Aorta (tissue), 5 donors: Measurements from ENCODE around the gene CTXN1. TPM values are rescaled to one million over a fixed set of nuclear protein-coding genes. Genes with fewer than 3 reads are reported as not detected.

Source experiments
- ATAC-seq: fragments of 200-7000 bp; cut with Tn5 transposase; one replicate; pipeline ENCODE4 v1.9.1; 2022; ENCODE audit warnings: moderate library complexity; ENCODE audit not compliant: low FRiP score
- DNase-seq, 2 donors: peaks; one replicate each; pipeline ENCODE4 v3.0.0-alpha.2; 2020
- H3K27ac ChIP-seq, 2 donors: one replicate each; pipeline ENCODE4 v1.5.1; 2013; ENCODE audit warnings: low read length in 2 of 2, mild to moderate bottlenecking in 2 of 2, moderate library complexity in 2 of 2, control low read depth in 1 of 2, inconsistent platforms in 1 of 2, low read depth in 1 of 2
- H3K27me3 ChIP-seq, 2 donors: one replicate each; pipeline ENCODE4 v1.6.1; 2013; ENCODE audit warnings: control low read depth in 1 of 2, low read length in 1 of 2, mild to moderate bottlenecking in 1 of 2, moderate library complexity in 1 of 2; ENCODE audit not compliant: insufficient read depth in 2 of 2, control insufficient read depth in 1 of 2
- H3K36me3 ChIP-seq, 2 donors: one replicate each; pipeline ENCODE4 v1.6.1; 2013; ENCODE audit warnings: control low read depth in 1 of 2, low read length in 1 of 2, mild to moderate bottlenecking in 1 of 2; ENCODE audit not compliant: insufficient read depth in 2 of 2, control insufficient read depth in 1 of 2
- H3K4me1 ChIP-seq, 2 donors: one replicate each; pipeline ENCODE4 v1.6.1; 2013; ENCODE audit warnings: low read length in 2 of 2, control low read depth in 1 of 2, mild to moderate bottlenecking in 1 of 2, moderate library complexity in 1 of 2; ENCODE audit not compliant: insufficient read depth in 2 of 2, control insufficient read depth in 1 of 2
- H3K4me3 ChIP-seq, 2 donors: one replicate each; pipeline ENCODE4 v1.5.1; 2013; ENCODE audit warnings: low read length in 2 of 2, control low read depth in 1 of 2, mild to moderate bottlenecking in 1 of 2
- H3K9me3 ChIP-seq: one replicate; pipeline ENCODE4 v1.6.1; 2013; ENCODE audit warnings: mild to moderate bottlenecking, low read length; ENCODE audit not compliant: control insufficient read depth
- WGBS, 2 donors: extraction: QIAGEN DNeasy Blood & Tissue Kit; methylation state at CpG; one replicate each; pipeline ENCODE4 v1.1.7; 2013; 5-methylcytosine and 5-hydroxymethylcytosine counted together
- intact Hi-C, 2 donors: fragments of 100-400 bp; cut with DNase I; formaldehyde crosslinking; loops; one replicate each; pipeline versions ENCODE4 v1.14.2 to v1.15.0; 2022
- polyA plus RNA-seq, 2 donors: library from polyadenylated mRNA; stranded (reverse); fragments of 200-250 nt; gene quantifications; one replicate each; pipeline ENCODE4 v1.2.3, GENCODE V29; 2013
- total RNA-seq, 2 donors: library from RNA; stranded (reverse); fragmentation: NEBNext Ultra II Directional; extraction: Animal tissue kit (Norgen Biotek cat#: 25700); gene quantifications; one replicate each; pipeline ENCODE4 v1.2.1, GENCODE V29; 2021
- donor health status: healthy with polysubstance abuse.
- donor health status: Bipolar disorder and iron deficiency.
- donor health status: DM: no; HTN: no; CAD: no.
- donor health status: DM: no; HTN: no; CAD: no.
- donor health status: DM: yes; HTN: yes; CAD: no.

The CTXN1 gene
- total and polyA plus RNA-seq, 4 donors, result 0.51 to 2.5 (median 1.9) TPM; not detected in 1

GRCh38 chr19:7940841-7941240 lies 14.9 kb upstream of the CTXN1 start:
- H3K27me3 ChIP-seq, result no peaks in the 10 kb centered on the region
- H3K4me3 ChIP-seq, result no peak overlapping the region
- 90% methylated on average over 13 of the region's 13 CpGs for WGBS, 2 donors
- peaks cover 0 to 6% of the 10 kb centered on the region in 2 donors for H3K36me3 ChIP-seq
- no peak for DNase-seq
- H3K9me3 ChIP-seq, result no peaks in the 10 kb centered on the region
- no peaks in the 10 kb centered on the region for H3K4me1 ChIP-seq
- intact Hi-C loops, result loop anchor here (5.0 to 10.0 kb wide), 3 partner anchors 66 to 451 kb away; partner anchors contain the start of genes ELAVL1 (in 1 of the 2) and RAB11B (in 1 of the 2)
- no peak overlapping the region for H3K27ac ChIP-seq
- no peak for ATAC-seq

- H3K9me3 ChIP-seq, result no peaks in the 10 kb centered on the region
- H3K27ac ChIP-seq, result no peak overlapping the region
- H3K36me3 ChIP-seq, result peaks cover 0 to 19% of the 10 kb centered on the region in 2 donors
- no peak for DNase-seq
- H3K4me3 ChIP-seq, result no peak overlapping the region
- intact Hi-C loops, result no loop called here
- 78 to 83% methylated on average over 21 of the region's 21 CpGs for WGBS, 2 donors
- ATAC-seq, result no peak
- H3K27me3 ChIP-seq, result no peaks in the 10 kb centered on the region
- no peaks in the 10 kb centered on the region for H3K4me1 ChIP-seq
These were observed 8.8 kb upstream of the CTXN1 start for GRCh38 chr19:7934766-7935165.

- intact Hi-C loops, result no loop called here
These were observed 8.1 kb upstream of the CTXN1 start for GRCh38 chr19:7933828-7934725.

GRCh38 chr19:7933411-7933810 lies 7.5 kb upstream of the CTXN1 start:
- H3K27me3 ChIP-seq, result no peaks in the 10 kb centered on the region
- H3K27ac ChIP-seq, result no peak overlapping the region
- 87 to 88% methylated on average over 14 of the region's 14 CpGs for WGBS, 2 donors
- no peaks in the 10 kb centered on the region for H3K4me1 ChIP-seq
- ATAC-seq (no peak), DNase-seq (no peak)
- intact Hi-C loops, result no loop called here
- H3K9me3 ChIP-seq, result no peaks in the 10 kb centered on the region
- no peak overlapping the region for H3K4me3 ChIP-seq
- peaks cover 0 to 19% of the 10 kb centered on the region in 2 donors for H3K36me3 ChIP-seq

More at GRCh38 chr19:7933828-7934725, 8.1 kb upstream of the CTXN1 start:
- DNase-seq (no peak), ATAC-seq (no peak)
- H3K36me3 ChIP-seq, result peaks cover 0 to 19% of the 10 kb centered on the region in 2 donors
- H3K27ac ChIP-seq, result no peak overlapping the region
- H3K27me3 ChIP-seq, result no peaks in the 10 kb centered on the region
- 87% methylated on average over 54 to 55 of the region's 55 CpGs for WGBS, 2 donors
- H3K4me1 ChIP-seq, result no peaks in the 10 kb centered on the region
- H3K9me3 ChIP-seq, result no peaks in the 10 kb centered on the region
- H3K4me3 ChIP-seq, result no peak overlapping the region

GRCh38 chr19:7932930-7933300 lies 7.0 kb upstream of the CTXN1 start:
- intact Hi-C loops, result no loop called here
- H3K27ac ChIP-seq, result no peak overlapping the region

GRCh38 chr19:7932276-7932929 lies 6.5 kb upstream of the CTXN1 start:
- Histone ChIP-seq H3K4me3 (no peak overlapping the region), H3K4me1 (no peaks in the 10 kb centered on the region), H3K9me3 (no peaks in the 10 kb centered on the region), H3K36me3 (peaks cover 0 to 17% of the 10 kb centered on the region in 2 donors), H3K27ac (no peak overlapping the region), H3K27me3 (no peaks in the 10 kb centered on the region)
- WGBS, 2 donors, result 91 to 93% methylated on average over 32 of the region's 32 CpGs
- ATAC-seq (no peak), DNase-seq (no peak)
- intact Hi-C loops, result no loop called here

More at GRCh38 chr19:7932930-7933300, 7.0 kb upstream of the CTXN1 start:
- no peak overlapping the region for H3K4me3 ChIP-seq
- peaks cover 0 to 19% of the 10 kb centered on the region in 2 donors for H3K36me3 ChIP-seq
- WGBS, 2 donors, result 90 to 93% methylated on average over 10 of the region's 10 CpGs
- no peaks in the 10 kb centered on the region for H3K9me3 ChIP-seq
- H3K4me1 ChIP-seq, result no peaks in the 10 kb centered on the region
- ATAC-seq, result no peak
- no peak for DNase-seq
- no peaks in the 10 kb centered on the region for H3K27me3 ChIP-seq

GRCh38 chr19:7931221-7932061 lies 5.5 kb upstream of the CTXN1 start:
- Histone ChIP-seq H3K4me1 (no peaks in the 10 kb centered on the region), H3K27me3 (no peaks in the 10 kb centered on the region), H3K4me3 (no peak overlapping the region), H3K9me3 (no peaks in the 10 kb centered on the region), H3K27ac (no peak overlapping the region), H3K36me3 (peaks cover 0 to 14% of the 10 kb centered on the region in 2 donors)
- ATAC-seq (no peak), DNase-seq (peak in 1 of 2 donors; percentile 49)
- WGBS, 2 donors, result 60 to 77% methylated on average over 34 to 36 of the region's 36 CpGs
- intact Hi-C loops, result no loop called here

GRCh38 chr19:7930765-7931164 lies 4.8 kb upstream of the CTXN1 start:
- Histone ChIP-seq H3K27ac (no peak overlapping the region), H3K27me3 (no peaks in the 10 kb centered on the region), H3K4me3 (no peak overlapping the region), H3K9me3 (no peaks in the 10 kb centered on the region), H3K36me3 (peaks cover 0 to 14% of the 10 kb centered on the region in 2 donors), H3K4me1 (no peaks in the 10 kb centered on the region)
- no peak for DNase-seq
- 17 to 49% methylated on average over 7 of the region's 7 CpGs for WGBS, 2 donors
- no peak for ATAC-seq
- intact Hi-C loops, result no loop called here
